Vagina (tissue), 2 donors: ENCODE data around the gene IVD. TPM values are rescaled to one million over a fixed set of nuclear protein-coding genes. Genes with fewer than 3 reads are reported as not detected.

Experiments used
- DNase-seq, 2 donors: peaks; one replicate each; pipeline ENCODE4 v3.0.0-alpha.2; 2017; ENCODE audit errors: extremely low spot score in 2 of 2
- H3K27ac ChIP-seq: fragments of 200-600 bp; sonication (generic); one replicate; pipeline ENCODE4 v1.5.1; 2019
- H3K27me3 ChIP-seq: fragments of 200-600 bp; sonication (generic); one replicate; pipeline ENCODE4 v1.5.1; 2019
- H3K36me3 ChIP-seq, 2 donors: fragments of 200-600 bp; sonication (generic); one replicate each; pipeline ENCODE4 v1.5.1; 2017 to 2019
- H3K4me1 ChIP-seq: fragments of 200-600 bp; sonication (generic); one replicate; pipeline ENCODE4 v1.5.1; 2019
- H3K4me3 ChIP-seq, 2 donors: fragments of 200-600 bp; sonication (generic); 1 replicate in 1 of 2; 2 replicates in 1 of 2; pipeline ENCODE4 v1.5.1; 2016 to 2019
- H3K9me3 ChIP-seq: fragments of 200-600 bp; sonication (generic); one replicate; pipeline ENCODE4 v1.5.1; 2019
- CTCF ChIP-seq, 3 experiments: fragments of 450-650 bp in 2 of 3; fragments of 200-600 bp in 1 of 3; sonication (generic) in 1 of 3; IDR thresholded peaks; one replicate each; pipeline ENCODE4 v1.5.1; 2017 to 2019; ENCODE audit warnings: antibody characterized with exemption in 3 of 3, mild to moderate bottlenecking in 2 of 3, moderate library complexity in 2 of 3
- POLR2A ChIP-seq, 2 donors: fragments of 450-650 bp; IDR thresholded peaks; one replicate each; pipeline ENCODE4 v1.6.1; 2017; ENCODE audit warnings: antibody characterized with exemption in 2 of 2, mild to moderate bottlenecking in 2 of 2, moderate library complexity in 2 of 2
- POLR2AphosphoS5 ChIP-seq, 2 donors: sonication (generic); formaldehyde crosslinking; IDR thresholded peaks; one replicate each; pipeline ENCODE4 v1.9.0; 2017; ENCODE audit warnings: antibody characterized with exemption in 2 of 2, mild to moderate bottlenecking in 2 of 2, low read depth in 1 of 2; ENCODE audit not compliant: insufficient read depth in 1 of 2
- intact Hi-C: fragments of 100-400 bp; cut with DNase I; formaldehyde crosslinking; loops from one replicate; pipeline ENCODE4 v1.15.1; 2023
- total RNA-seq: library from RNA; depleted of rRNA; stranded (reverse); fragments of >200 nt; gene quantifications from one replicate; pipeline ENCODE4 v1.2.3, GENCODE V29; 2016

Gene IVD
- total RNA-seq, 1 donor from 2014 or later, result 30.4 TPM

- intact Hi-C loops, result no loop called here
- no peak overlapping the region for H3K4me3 ChIP-seq
- no peak for TF ChIP-seq POLR2A (IDR thresholded peaks at IDR 0.05)
- no peak for TF ChIP-seq POLR2AphosphoS5 (IDR thresholded peaks at IDR 0.05; ENCODE audit: insufficient read depth in 1 of 2, low read depth in 1 of 2)
- TF ChIP-seq CTCF (IDR thresholded peaks at IDR 0.05), result no peak
- H3K4me1 ChIP-seq, result no peaks in the 10 kb centered on the region
- peaks cover 0 to 35% of the 10 kb centered on the region in 2 donors for H3K36me3 ChIP-seq
- no peaks in the 10 kb centered on the region for H3K9me3 ChIP-seq
- H3K27me3 ChIP-seq, result no peaks in the 10 kb centered on the region
- DNase-seq, result no peak
- H3K27ac ChIP-seq, result no peak overlapping the region
Observed at GRCh38 chr15:40414816-40415215, 9.2 kb downstream of the IVD start.

- H3K9me3 ChIP-seq, result no peaks in the 10 kb centered on the region
- H3K4me1 ChIP-seq, result no peaks in the 10 kb centered on the region
- TF ChIP-seq CTCF (IDR thresholded peaks at IDR 0.05) (no peak), POLR2AphosphoS5 (IDR thresholded peaks at IDR 0.05; ENCODE audit: insufficient read depth in 1 of 2, low read depth in 1 of 2) (no peak), POLR2A (IDR thresholded peaks at IDR 0.05) (no peak)
- no peak overlapping the region for H3K27ac ChIP-seq
- no peak for DNase-seq
- no peak overlapping the region for H3K4me3 ChIP-seq
- peaks cover 0 to 32% of the 10 kb centered on the region in 2 donors for H3K36me3 ChIP-seq
- intact Hi-C loops, result no loop called here
- no peaks in the 10 kb centered on the region for H3K27me3 ChIP-seq
Observed at GRCh38 chr15:40415226-40415625, 9.6 kb downstream of the IVD start.

GRCh38 chr15:40416056-40416455 lies 10.5 kb downstream of the IVD start:
- Histone ChIP-seq H3K27me3 (no peaks in the 10 kb centered on the region), H3K9me3 (no peaks in the 10 kb centered on the region), H3K27ac (no peak overlapping the region), H3K4me1 (peaks cover 2% of the 10 kb centered on the region), H3K4me3 (no peak overlapping the region), H3K36me3 (peaks cover 0 to 25% of the 10 kb centered on the region in 2 donors)
- TF ChIP-seq CTCF (IDR thresholded peaks at IDR 0.05) (no peak), POLR2A (IDR thresholded peaks at IDR 0.05) (no peak), POLR2AphosphoS5 (IDR thresholded peaks at IDR 0.05; ENCODE audit: insufficient read depth in 1 of 2, low read depth in 1 of 2) (no peak)
- DNase-seq, result no peak
- intact Hi-C loops, result no loop called here

GRCh38 chr15:40418126-40418525 lies 12.5 kb downstream of the IVD start:
- intact Hi-C loops, result no loop called here
- H3K36me3 ChIP-seq, result peaks cover 0 to 7% of the 10 kb centered on the region in 2 donors
- no peaks in the 10 kb centered on the region for H3K9me3 ChIP-seq
- no peak overlapping the region for H3K27ac ChIP-seq
- no peaks in the 10 kb centered on the region for H3K27me3 ChIP-seq
- TF ChIP-seq CTCF (IDR thresholded peaks at IDR 0.05), result no peak
- no peak for TF ChIP-seq POLR2AphosphoS5 (IDR thresholded peaks at IDR 0.05; ENCODE audit: insufficient read depth in 1 of 2, low read depth in 1 of 2)
- no peak for TF ChIP-seq POLR2A (IDR thresholded peaks at IDR 0.05)
- DNase-seq, result no peak
- H3K4me3 ChIP-seq, result no peak overlapping the region
- H3K4me1 ChIP-seq, result peaks cover 11% of the 10 kb centered on the region

GRCh38 chr15:40420071-40420713 lies 14.6 kb downstream of the IVD start:
- Histone ChIP-seq H3K36me3 (no peaks in the 10 kb centered on the region), H3K27ac (no peak overlapping the region), H3K27me3 (no peaks in the 10 kb centered on the region), H3K9me3 (no peaks in the 10 kb centered on the region), H3K4me3 (no peak overlapping the region), H3K4me1 (peaks cover 11% of the 10 kb centered on the region)
- no peak for DNase-seq
- TF ChIP-seq POLR2AphosphoS5 (IDR thresholded peaks at IDR 0.05; ENCODE audit: insufficient read depth in 1 of 2, low read depth in 1 of 2) (no peak), POLR2A (IDR thresholded peaks at IDR 0.05) (no peak), CTCF (IDR thresholded peaks at IDR 0.05) (no peak)
- intact Hi-C loops, result loop anchor here (5.0 to 10.0 kb wide), 2 partner anchors 75 to 138 kb away; partner anchors contain the start of genes ANKRD63 and CCDC9B
